Vagina (tissue), 2 donors: ENCODE results near the gene SGF29. TPM values are rescaled to one million over a fixed set of nuclear protein-coding genes. Genes with fewer than 3 reads are reported as not detected.

ENCODE experiments used
- DNase-seq, 2 donors: peaks; one replicate each; pipeline ENCODE4 v3.0.0-alpha.2; 2017; ENCODE audit errors: extremely low spot score in 2 of 2
- H3K27ac ChIP-seq: fragments of 200-600 bp; sonication (generic); one replicate; pipeline ENCODE4 v1.5.1; 2019
- H3K27me3 ChIP-seq: fragments of 200-600 bp; sonication (generic); one replicate; pipeline ENCODE4 v1.5.1; 2019
- H3K36me3 ChIP-seq, 2 donors: fragments of 200-600 bp; sonication (generic); one replicate each; pipeline ENCODE4 v1.5.1; 2017 to 2019
- H3K4me1 ChIP-seq: fragments of 200-600 bp; sonication (generic); one replicate; pipeline ENCODE4 v1.5.1; 2019
- H3K4me3 ChIP-seq, 2 donors: fragments of 200-600 bp; sonication (generic); 1 replicate in 1 of 2; 2 replicates in 1 of 2; pipeline ENCODE4 v1.5.1; 2016 to 2019
- H3K9me3 ChIP-seq: fragments of 200-600 bp; sonication (generic); one replicate; pipeline ENCODE4 v1.5.1; 2019
- POLR2A ChIP-seq, 2 donors: fragments of 450-650 bp; IDR thresholded peaks; one replicate each; pipeline ENCODE4 v1.6.1; 2017; ENCODE audit warnings: antibody characterized with exemption in 2 of 2, mild to moderate bottlenecking in 2 of 2, moderate library complexity in 2 of 2
- POLR2AphosphoS5 ChIP-seq, 2 donors: sonication (generic); formaldehyde crosslinking; IDR thresholded peaks; one replicate each; pipeline ENCODE4 v1.9.0; 2017; ENCODE audit warnings: antibody characterized with exemption in 2 of 2, mild to moderate bottlenecking in 2 of 2, low read depth in 1 of 2; ENCODE audit not compliant: insufficient read depth in 1 of 2
- intact Hi-C: fragments of 100-400 bp; cut with DNase I; formaldehyde crosslinking; loops from one replicate; pipeline ENCODE4 v1.15.1; 2023
- total RNA-seq: library from RNA; depleted of rRNA; stranded (reverse); fragments of >200 nt; gene quantifications from one replicate; pipeline ENCODE4 v1.2.3, GENCODE V29; 2016
- TF ChIP-seq, protein P1 (sequence below), 3 experiments: fragments of 450-650 bp in 2 of 3; fragments of 200-600 bp in 1 of 3; sonication (generic) in 1 of 3; IDR thresholded peaks; one replicate each; pipeline ENCODE4 v1.5.1; 2017 to 2019; ENCODE audit warnings: antibody characterized with exemption in 3 of 3, mild to moderate bottlenecking in 2 of 3, moderate library complexity in 2 of 3

Gene SGF29
- total RNA-seq, 1 donor from 2014 or later, result 16.5 TPM

GRCh38 chr16:28589069-28589468 lies 35.3 kb downstream of the SGF29 start:
- TF ChIP-seq POLR2A (IDR thresholded peaks at IDR 0.05), result no peak
- TF ChIP-seq, protein P1, sequence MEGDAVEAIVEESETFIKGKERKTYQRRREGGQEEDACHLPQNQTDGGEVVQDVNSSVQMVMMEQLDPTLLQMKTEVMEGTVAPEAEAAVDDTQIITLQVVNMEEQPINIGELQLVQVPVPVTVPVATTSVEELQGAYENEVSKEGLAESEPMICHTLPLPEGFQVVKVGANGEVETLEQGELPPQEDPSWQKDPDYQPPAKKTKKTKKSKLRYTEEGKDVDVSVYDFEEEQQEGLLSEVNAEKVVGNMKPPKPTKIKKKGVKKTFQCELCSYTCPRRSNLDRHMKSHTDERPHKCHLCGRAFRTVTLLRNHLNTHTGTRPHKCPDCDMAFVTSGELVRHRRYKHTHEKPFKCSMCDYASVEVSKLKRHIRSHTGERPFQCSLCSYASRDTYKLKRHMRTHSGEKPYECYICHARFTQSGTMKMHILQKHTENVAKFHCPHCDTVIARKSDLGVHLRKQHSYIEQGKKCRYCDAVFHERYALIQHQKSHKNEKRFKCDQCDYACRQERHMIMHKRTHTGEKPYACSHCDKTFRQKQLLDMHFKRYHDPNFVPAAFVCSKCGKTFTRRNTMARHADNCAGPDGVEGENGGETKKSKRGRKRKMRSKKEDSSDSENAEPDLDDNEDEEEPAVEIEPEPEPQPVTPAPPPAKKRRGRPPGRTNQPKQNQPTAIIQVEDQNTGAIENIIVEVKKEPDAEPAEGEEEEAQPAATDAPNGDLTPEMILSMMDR (IDR thresholded peaks at IDR 0.05), result no peak
- no peak for TF ChIP-seq POLR2AphosphoS5 (IDR thresholded peaks at IDR 0.05; ENCODE audit: insufficient read depth in 1 of 2, low read depth in 1 of 2)
- Histone ChIP-seq H3K4me3 (no peak overlapping the region), H3K27ac (no peak overlapping the region), H3K27me3 (no peaks in the 10 kb centered on the region), H3K36me3 (peaks cover 0 to 58% of the 10 kb centered on the region in 2 donors), H3K4me1 (no peaks in the 10 kb centered on the region), H3K9me3 (no peaks in the 10 kb centered on the region)
- DNase-seq, result no peak
- intact Hi-C loops, result no loop called here

- no peak for DNase-seq
- no peaks in the 10 kb centered on the region for H3K4me1 ChIP-seq
- H3K4me3 ChIP-seq, result no peak overlapping the region
- intact Hi-C loops, result no loop called here
- H3K27ac ChIP-seq, result no peak overlapping the region
- H3K36me3 ChIP-seq, result peaks cover 0 to 53% of the 10 kb centered on the region in 2 donors
- no peaks in the 10 kb centered on the region for H3K9me3 ChIP-seq
- H3K27me3 ChIP-seq, result no peaks in the 10 kb centered on the region
- TF ChIP-seq POLR2AphosphoS5 (IDR thresholded peaks at IDR 0.05; ENCODE audit: insufficient read depth in 1 of 2, low read depth in 1 of 2) (no peak), POLR2A (IDR thresholded peaks at IDR 0.05) (no peak)
- TF ChIP-seq, protein P1 (IDR thresholded peaks at IDR 0.05), result no peak
Measured at GRCh38 chr16:28589930-28590329, 36.2 kb downstream of the SGF29 start.

DNA sequence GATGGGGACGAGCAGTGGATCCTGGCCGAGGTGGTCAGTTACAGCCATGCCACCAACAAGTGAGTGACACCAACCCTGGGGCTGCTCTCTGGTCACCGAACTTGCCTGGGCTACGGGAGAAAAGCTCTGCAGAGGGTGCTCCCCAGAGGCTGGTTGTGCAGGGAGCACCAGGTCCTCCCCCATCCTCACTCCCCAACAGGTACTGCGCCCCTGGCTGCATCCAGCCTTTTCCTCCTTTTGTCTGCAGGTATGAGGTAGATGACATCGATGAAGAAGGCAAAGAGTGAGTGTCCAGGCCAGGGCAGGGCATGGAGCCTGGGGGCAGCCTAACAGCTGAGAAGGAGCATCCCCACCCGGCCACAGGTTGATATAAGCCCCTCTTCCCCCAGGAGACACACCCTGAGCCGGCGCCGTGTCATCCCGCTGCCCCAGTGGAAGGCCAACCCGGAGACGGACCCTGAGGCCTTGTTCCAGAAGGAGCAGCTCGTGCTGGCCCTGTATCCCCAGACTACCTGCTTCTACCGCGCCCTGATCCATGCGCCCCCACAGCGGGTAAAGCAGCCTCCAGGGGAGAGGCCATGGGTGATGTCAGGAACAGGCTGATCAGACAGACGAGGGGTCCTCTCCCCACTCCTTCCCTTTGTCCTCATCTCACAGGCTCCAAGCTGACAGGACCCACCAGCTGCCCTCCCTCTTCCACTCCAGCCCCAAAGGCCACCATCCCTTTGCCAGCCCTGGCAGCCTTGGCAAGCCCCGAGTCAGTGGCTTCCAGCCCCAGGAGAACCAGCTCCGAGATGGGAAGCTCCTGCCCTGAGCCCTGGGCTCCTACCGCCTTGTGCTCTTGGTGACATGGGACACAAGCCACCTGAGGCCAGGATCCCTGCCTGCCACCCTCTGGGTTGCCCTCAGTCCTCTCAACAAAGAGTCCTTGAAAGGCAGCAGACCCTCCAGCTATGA lies 36.9 kb downstream of the SGF29 start:
- intact Hi-C loops, result no loop called here
- H3K27ac ChIP-seq, result no peak overlapping the region
- no peak for DNase-seq
- no peaks in the 10 kb centered on the region for H3K27me3 ChIP-seq
- no peak overlapping the region for H3K4me3 ChIP-seq
- H3K4me1 ChIP-seq, result no peaks in the 10 kb centered on the region
- TF ChIP-seq POLR2A (IDR thresholded peaks at IDR 0.05) (no peak), POLR2AphosphoS5 (IDR thresholded peaks at IDR 0.05; ENCODE audit: insufficient read depth in 1 of 2, low read depth in 1 of 2) (no peak)
- TF ChIP-seq, protein P1 (IDR thresholded peaks at IDR 0.05), result no peak
- H3K36me3 ChIP-seq, result peaks cover 0 to 46% of the 10 kb centered on the region in 2 donors
- H3K9me3 ChIP-seq, result no peaks in the 10 kb centered on the region

- no peak for DNase-seq
- Histone ChIP-seq H3K4me1 (no peaks in the 10 kb centered on the region), H3K4me3 (no peak overlapping the region), H3K36me3 (peaks cover 0 to 40% of the 10 kb centered on the region in 2 donors), H3K9me3 (no peaks in the 10 kb centered on the region), H3K27ac (no peak overlapping the region), H3K27me3 (no peaks in the 10 kb centered on the region)
- TF ChIP-seq, protein P1 (IDR thresholded peaks at IDR 0.05), result no peak
- TF ChIP-seq POLR2AphosphoS5 (IDR thresholded peaks at IDR 0.05; ENCODE audit: insufficient read depth in 1 of 2, low read depth in 1 of 2) (no peak), POLR2A (IDR thresholded peaks at IDR 0.05) (no peak)
- intact Hi-C loops, result no loop called here
Measured at GRCh38 chr16:28591355-28591754, 37.6 kb downstream of the SGF29 start.

- no peak for DNase-seq
- Histone ChIP-seq H3K27me3 (no peaks in the 10 kb centered on the region), H3K4me3 (no peak overlapping the region), H3K36me3 (peaks cover 0 to 31% of the 10 kb centered on the region in 2 donors), H3K4me1 (no peaks in the 10 kb centered on the region), H3K27ac (no peak overlapping the region), H3K9me3 (no peaks in the 10 kb centered on the region)
- TF ChIP-seq POLR2A (IDR thresholded peaks at IDR 0.05) (no peak), POLR2AphosphoS5 (IDR thresholded peaks at IDR 0.05; ENCODE audit: insufficient read depth in 1 of 2, low read depth in 1 of 2) (no peak)
- TF ChIP-seq, protein P1 (IDR thresholded peaks at IDR 0.05), result no peak
- intact Hi-C loops, result no loop called here
Measured at GRCh38 chr16:28592511-28592910, 38.8 kb downstream of the SGF29 start.
